Motor neuron (in vitro differentiated cells): Measurements from ENCODE around the gene TSPYL1. TPM values are rescaled to one million over a fixed set of nuclear protein-coding genes. Genes with fewer than 3 reads are reported as not detected.

Experiments
- total RNA-seq, 8 experiments: library from RNA; unstranded; fragments of 300-600 nt; gene quantifications; 2 replicates each; pipeline versions ENCODE4 v1.2.3 to v1.2.4, GENCODE V29; 2022

Gene TSPYL1
- total RNA-seq, 8 experiments from 2014 or later = 44.9 to 103 (median 70.5) TPM

Other genes starting within 250 kb of the TSPYL1 start
- gene FRK, start 219.0 kb downstream of the TSPYL1 start, total RNA-seq = 1 to 10 TPM in 2 of 8 experiments, under 1 TPM in 6; 0.05 to 4.1 (median 0.24) TPM
- gene NT5DC1, start 179.1 kb downstream of the TSPYL1 start, total RNA-seq = 10 to 100 TPM in 4 of 8 experiments, 1 to 10 TPM in 4; 6.0 to 27.8 (median 10.3) TPM
- 1 to 10 TPM in 6 of 8 experiments, under 1 TPM in 2; 0.33 to 4.5 (median 1.3) TPM for gene COL10A1, start 153.8 kb downstream of the TSPYL1 start, total RNA-seq
- gene TSPYL4, start 25.9 kb downstream of the TSPYL1 start, total RNA-seq = 10 to 100 TPM; 17.2 to 78.0 (median 60.3) TPM
- 10 to 100 TPM in 5 of 8 experiments, 1 to 10 TPM in 3; 6.3 to 39.8 (median 15.8) TPM for gene DSE, start 91.0 kb upstream of the TSPYL1 start, total RNA-seq
- 1 to 10 TPM in 5 of 8 experiments, under 1 TPM in 2, not detected in 1; 0.43 to 3.4 (median 1.4) TPM for gene CALHM6, start 181.4 kb upstream of the TSPYL1 start, total RNA-seq
- gene CALHM5, start 231.7 kb upstream of the TSPYL1 start, total RNA-seq = 1 to 10 TPM in 4 of 8 experiments, under 1 TPM in 4; 0.05 to 6.6 (median 0.70) TPM